GM23338 (cell line): ENCODE results near the gene FAF2. TPM values are rescaled to one million over a fixed set of nuclear protein-coding genes. Genes with fewer than 3 reads are reported as not detected.

Source experiments
- ATAC-seq: fragments of 200-7000 bp; cut with Tn5 transposase; 3 replicates; pipeline ENCODE4 v1.9.1; 2020
- DNase-seq: peaks from one replicate; pipeline ENCODE4 v3.0.0-alpha.2; 2015; ENCODE audit warnings: low spot score
- H2AFZ ChIP-seq: fragments of 200-600 bp; sonication (generic); 2 replicates; pipeline ENCODE4 v1.8.0; 2016; ENCODE audit warnings: antibody characterized with exemption, mild to moderate bottlenecking, moderate library complexity
- H3F3A ChIP-seq: fragments of 200-600 bp; sonication (generic); replicated peaks from 2 replicates; pipeline ENCODE4 v1.8.0; 2017; ENCODE audit warnings: antibody characterized with exemption, mixed run types, low read depth
- H3K27ac ChIP-seq: fragments of 200-600 bp; sonication (generic); 2 replicates; pipeline ENCODE4 v1.6.1; 2016; ENCODE audit warnings: low read depth
- H3K27me3 ChIP-seq: fragments of 200-600 bp; sonication (generic); 2 replicates; pipeline ENCODE4 v1.8.0; 2016; ENCODE audit warnings: mild to moderate bottlenecking, mixed run types, moderate library complexity; ENCODE audit not compliant: insufficient read depth
- H3K36me3 ChIP-seq: fragments of 200-600 bp; sonication (generic); 2 replicates; pipeline ENCODE4 v1.8.0; 2016; ENCODE audit warnings: mild to moderate bottlenecking; ENCODE audit not compliant: insufficient read depth
- H3K4me1 ChIP-seq: fragments of 200-600 bp; sonication (generic); 2 replicates; pipeline ENCODE4 v1.8.0; 2016; ENCODE audit warnings: mild to moderate bottlenecking, moderate library complexity; ENCODE audit not compliant: insufficient read depth
- H3K4me2 ChIP-seq: fragments of 200-600 bp; sonication (generic); 2 replicates; pipeline ENCODE4 v1.7.1; 2017; ENCODE audit warnings: mixed run types
- H3K4me3 ChIP-seq: fragments of 200-600 bp; sonication (generic); 2 replicates; pipeline ENCODE4 v1.6.1; 2016; ENCODE audit warnings: mixed run types
- H3K79me2 ChIP-seq: fragments of 200-600 bp; sonication (generic); replicated peaks from 2 replicates; pipeline ENCODE4 v1.8.0; 2017; ENCODE audit warnings: mild to moderate bottlenecking; ENCODE audit not compliant: insufficient read depth
- H3K9me2 ChIP-seq: fragments of 200-600 bp; sonication (generic); 2 replicates; pipeline ENCODE4 v1.8.0; 2017; ENCODE audit not compliant: insufficient read depth
- H4K20me1 ChIP-seq: fragments of 200-600 bp; sonication (generic); replicated peaks from 2 replicates; pipeline ENCODE4 v1.8.0; 2017; ENCODE audit warnings: mild to moderate bottlenecking; ENCODE audit not compliant: insufficient read depth
- H3K27ac Mint-ChIP-seq: 2 replicates; pipeline ENCODE4 v1.8.0; 2020; ENCODE audit warnings: inconsistent platforms, mild to moderate bottlenecking, moderate library complexity, mixed read lengths
- H3K27me3 Mint-ChIP-seq: 3 replicates; pipeline ENCODE4 v1.8.0; 2022; ENCODE audit warnings: low read depth, mild to moderate bottlenecking, moderate library complexity, mixed read lengths, inconsistent platforms; ENCODE audit not compliant: insufficient read depth, poor library complexity
- H3K36me3 Mint-ChIP-seq: 3 replicates; pipeline ENCODE4 v1.8.0; 2021; ENCODE audit warnings: low read depth, mild to moderate bottlenecking, inconsistent platforms, moderate library complexity, mixed read lengths
- H3K4me1 Mint-ChIP-seq: 3 replicates; pipeline ENCODE4 v1.8.0; 2020; ENCODE audit warnings: mild to moderate bottlenecking, inconsistent platforms, mixed read lengths
- H3K4me3 Mint-ChIP-seq: 3 replicates; pipeline ENCODE4 v1.8.0; 2021; ENCODE audit warnings: moderate library complexity, mild to moderate bottlenecking, inconsistent platforms, mixed read lengths
- H3K9me3 Mint-ChIP-seq: 3 replicates; pipeline ENCODE4 v1.8.0; 2020; ENCODE audit warnings: moderate library complexity, mild to moderate bottlenecking, inconsistent platforms, mixed read lengths
- CREB1 ChIP-seq: fragments of 250-450 bp; sonication (Bioruptor Pico); IDR thresholded peaks from 2 replicates; pipeline ENCODE4 v1.5.0; 2020; ENCODE audit warnings: low read depth, mild to moderate bottlenecking, moderate library complexity
- EZH2 ChIP-seq: fragments of 200-600 bp; sonication (generic); IDR thresholded peaks from one replicate; pipeline ENCODE4 v1.8.0; 2017; ENCODE audit warnings: antibody characterized with exemption, mild to moderate bottlenecking, low read depth; ENCODE audit not compliant: unreplicated experiment
- EZH2phosphoT487 ChIP-seq: fragments of 200-600 bp; sonication (generic); IDR thresholded peaks from one replicate; pipeline ENCODE4 v1.8.1; 2018; ENCODE audit warnings: antibody characterized with exemption; ENCODE audit not compliant: unreplicated experiment
- JUNB ChIP-seq: IDR thresholded peaks from one replicate; pipeline ENCODE4 v1.6.1; 2016; ENCODE audit warnings: antibody characterized with exemption; ENCODE audit not compliant: unreplicated experiment
- POLR2AphosphoS5 ChIP-seq: IDR thresholded peaks from 2 replicates; pipeline ENCODE4 v1.6.1; 2016; ENCODE audit warnings: antibody characterized with exemption, low read depth
- STAT1 ChIP-seq: IDR thresholded peaks from one replicate; pipeline ENCODE4 v1.6.1; 2016; ENCODE audit warnings: antibody characterized with exemption; ENCODE audit not compliant: unreplicated experiment
- polyA plus RNA-seq: library from polyadenylated mRNA; unstranded; fragments of >200 nt; fragmentation: Nextera tagmentation; extraction: Ambion mirVana; gene quantifications from 2 replicates; pipeline ENCODE4 v1.2.1, GENCODE V29; 2016
- total RNA-seq: library from RNA; depleted of rRNA; stranded (reverse); fragments of >200 nt; shearing (Covaris generic); gene quantifications from 2 replicates; pipeline ENCODE4 v1.2.3, GENCODE V29; 2014
- TF ChIP-seq, protein P1 (sequence below), 2 experiments: fragments of 200-600 bp in 1 of 2; sonication (generic) in 1 of 2; conservative IDR thresholded peaks; 2 replicates each; pipeline versions ENCODE4 v1.5.1 to v1.6.1; 2016 to 2017; ENCODE audit warnings: antibody characterized with exemption in 2 of 2, low read depth in 2 of 2, mild to moderate bottlenecking in 2 of 2, moderate library complexity in 1 of 2

FAF2 gene
- total and polyA plus RNA-seq, 2 experiments from 2014 or later, result 32.8 to 37.6 TPM

DNA sequence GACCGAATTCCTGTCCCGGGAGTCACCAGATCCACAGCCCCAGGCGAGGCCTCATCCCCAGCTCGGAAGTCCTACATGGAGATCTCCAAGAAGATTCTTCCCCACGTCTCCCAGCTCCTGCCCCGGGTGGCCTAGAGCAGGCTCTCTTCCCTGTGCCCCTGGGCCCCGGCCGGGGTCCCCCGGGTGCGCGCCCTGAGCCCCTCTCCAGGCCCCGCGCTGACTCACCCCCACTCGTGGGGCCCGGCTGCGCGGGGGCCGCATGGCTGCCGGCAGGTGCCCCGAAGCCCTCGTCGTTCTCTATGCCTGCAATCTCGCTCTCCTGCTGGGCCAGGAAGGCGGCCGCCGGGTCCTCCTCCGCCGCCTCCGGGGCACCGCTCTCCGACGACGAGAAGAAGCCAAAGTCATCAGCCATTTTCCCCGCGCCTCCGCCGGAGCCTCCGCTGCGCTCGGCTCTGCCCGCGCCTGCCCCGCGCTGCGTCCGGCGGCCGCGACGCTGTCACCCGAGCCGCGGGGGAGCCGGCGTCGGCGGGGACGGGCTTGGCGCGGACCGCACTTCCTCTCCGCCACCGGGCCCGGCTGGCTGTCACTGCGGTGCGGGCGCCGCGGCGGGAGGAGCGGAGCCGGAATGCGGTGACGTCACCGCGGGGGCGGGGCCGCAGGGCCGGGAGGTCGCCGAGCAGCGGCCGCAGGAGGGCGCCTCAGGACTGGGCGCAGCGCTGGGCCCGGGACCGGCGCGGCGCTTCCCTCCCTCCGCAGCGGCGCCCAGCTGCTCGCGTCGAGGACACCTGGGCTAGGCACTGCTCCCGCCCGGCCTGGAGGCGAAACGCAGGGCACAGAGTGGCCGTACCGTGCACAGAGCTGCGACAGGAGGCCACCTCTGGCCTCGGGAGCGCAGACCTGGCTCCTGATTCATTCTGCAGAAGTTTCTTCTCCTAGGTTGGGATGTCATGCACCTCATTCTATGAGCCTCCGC, 31.9 kb upstream of the FAF2 start, which contains the start of gene CLTB:
TSS of gene CLTB (minus strand) at position 588 of the 973 bp plus-strand sequence. CDS start at position 412, 176 bp downstream.
- peak within 1 kb of the TSS; percentile 99 for H2AFZ ChIP-seq
- Mint-ChIP-seq H3K36me3 (peaks cover 9% of the 10 kb centered on the region), H3K9me3 (peaks cover 28% of the 10 kb centered on the region), H3K4me1 (0 out of 3 replicates have a peak, but pooled peaks cover 3% of the 10 kb centered on the region), H3K27me3 (peaks cover 14% of the 10 kb centered on the region), H3K27ac (no peak within 1 kb of the TSS), H3K4me3 (peak within 1 kb of the TSS; percentile 67)
- TF ChIP-seq POLR2AphosphoS5 (0 out of 2 replicates have a peak, but pooled peaks have one; percentile 27), EZH2 (no peak), CREB1 (CRISPR knock-in tag) (peak; percentile 97), JUNB (no peak), EZH2phosphoT487 (no peak)
- TF ChIP-seq, protein P1, sequence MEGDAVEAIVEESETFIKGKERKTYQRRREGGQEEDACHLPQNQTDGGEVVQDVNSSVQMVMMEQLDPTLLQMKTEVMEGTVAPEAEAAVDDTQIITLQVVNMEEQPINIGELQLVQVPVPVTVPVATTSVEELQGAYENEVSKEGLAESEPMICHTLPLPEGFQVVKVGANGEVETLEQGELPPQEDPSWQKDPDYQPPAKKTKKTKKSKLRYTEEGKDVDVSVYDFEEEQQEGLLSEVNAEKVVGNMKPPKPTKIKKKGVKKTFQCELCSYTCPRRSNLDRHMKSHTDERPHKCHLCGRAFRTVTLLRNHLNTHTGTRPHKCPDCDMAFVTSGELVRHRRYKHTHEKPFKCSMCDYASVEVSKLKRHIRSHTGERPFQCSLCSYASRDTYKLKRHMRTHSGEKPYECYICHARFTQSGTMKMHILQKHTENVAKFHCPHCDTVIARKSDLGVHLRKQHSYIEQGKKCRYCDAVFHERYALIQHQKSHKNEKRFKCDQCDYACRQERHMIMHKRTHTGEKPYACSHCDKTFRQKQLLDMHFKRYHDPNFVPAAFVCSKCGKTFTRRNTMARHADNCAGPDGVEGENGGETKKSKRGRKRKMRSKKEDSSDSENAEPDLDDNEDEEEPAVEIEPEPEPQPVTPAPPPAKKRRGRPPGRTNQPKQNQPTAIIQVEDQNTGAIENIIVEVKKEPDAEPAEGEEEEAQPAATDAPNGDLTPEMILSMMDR (conservative IDR thresholded peaks at IDR 0.05; ENCODE audit: low read depth in 2 of 2), result peak in 1 of 2 experiments; percentile 78
- H3K9me2 ChIP-seq, result 0 out of 2 replicates have a peak, but pooled peaks cover 2% of the 10 kb centered on the region
- H4K20me1 ChIP-seq, result peaks cover 7% of the 10 kb centered on the region
- 0 out of 2 replicates have a peak, but pooled peaks cover 3% of the 10 kb centered on the region for H3K4me1 ChIP-seq
- H3K27ac ChIP-seq, result no peak within 1 kb of the TSS
- peak within 1 kb of the TSS; percentile 92 for H3K4me2 ChIP-seq
- no peaks in the 10 kb centered on the region for H3K79me2 ChIP-seq
- peak; percentile 97 for ATAC-seq
- DNase-seq, result peak; percentile 93
- peak within 1 kb of the TSS; percentile 85 for H3K4me3 ChIP-seq
- 0 out of 2 replicates have a peak, but pooled peaks cover 4% of the 10 kb centered on the region for H3F3A ChIP-seq
- H3K27me3 ChIP-seq, result peaks cover 29% of the 10 kb centered on the region
- 0 out of 2 replicates have a peak, but pooled peaks cover 3% of the 10 kb centered on the region for H3K36me3 ChIP-seq

GRCh38 chr5:176416965-176417364, 31.2 kb upstream of the FAF2 start:
- Mint-ChIP-seq H3K36me3 (peaks cover 13% of the 10 kb centered on the region), H3K4me3 (peak overlapping the region; percentile 63), H3K4me1 (0 out of 3 replicates have a peak, but pooled peaks cover 3% of the 10 kb centered on the region), H3K27ac (no peak overlapping the region), H3K9me3 (peaks cover 34% of the 10 kb centered on the region), H3K27me3 (peaks cover 16% of the 10 kb centered on the region)
- H3K36me3 ChIP-seq, result 0 out of 2 replicates have a peak, but pooled peaks cover 3% of the 10 kb centered on the region
- H2AFZ ChIP-seq, result peak overlapping the region; percentile 99
- H3K4me2 ChIP-seq, result peak overlapping the region; percentile 70
- peak overlapping the region; percentile 85 for H3K4me3 ChIP-seq
- ATAC-seq (no peak; the same call in 2 of the 3 replicates), DNase-seq (no peak)
- 0 out of 2 replicates have a peak, but pooled peaks cover 3% of the 10 kb centered on the region for H3K4me1 ChIP-seq
- H3K79me2 ChIP-seq, result no peaks in the 10 kb centered on the region
- no peak overlapping the region for H3K27ac ChIP-seq
- 0 out of 2 replicates have a peak, but pooled peaks cover 4% of the 10 kb centered on the region for H3F3A ChIP-seq
- H3K9me2 ChIP-seq, result 0 out of 2 replicates have a peak, but pooled peaks cover 2% of the 10 kb centered on the region
- H4K20me1 ChIP-seq, result peaks cover 7% of the 10 kb centered on the region
- peaks cover 29% of the 10 kb centered on the region for H3K27me3 ChIP-seq
- TF ChIP-seq, protein P1 (conservative IDR thresholded peaks at IDR 0.05; ENCODE audit: low read depth in 2 of 2), result no peak
- TF ChIP-seq EZH2 (no peak), EZH2phosphoT487 (no peak), STAT1 (no peak), JUNB (no peak)
